Smooth muscle cell (in vitro differentiated cells): ENCODE measurements around the gene KISS1R. TPM values are rescaled to one million over a fixed set of nuclear protein-coding genes. Genes with fewer than 3 reads are reported as not detected.

Source experiments
- DNase-seq: peaks from one replicate; lab custom pipeline; 2025; ENCODE audit not compliant: unreplicated experiment; lab: John Stamatoyannopoulos, UW
- H2AFZ ChIP-seq: fragments of 200-600 bp; sonication (generic); 2 replicates; pipeline ENCODE4 v1.6.0; 2016; ENCODE audit warnings: antibody characterized with exemption, low read depth, mild to moderate bottlenecking
- H3F3A ChIP-seq: fragments of 200-600 bp; sonication (generic); 2 replicates; pipeline ENCODE4 v1.6.0; 2017; ENCODE audit warnings: antibody characterized with exemption, low read depth
- H3K27ac ChIP-seq: fragments of 200-600 bp; sonication (generic); 2 replicates; pipeline ENCODE4 v1.5.1; 2016; ENCODE audit warnings: low read depth, mild to moderate bottlenecking
- H3K27me3 ChIP-seq: fragments of 200-600 bp; sonication (generic); 2 replicates; pipeline ENCODE4 v1.6.1; 2016; ENCODE audit warnings: low read depth, mild to moderate bottlenecking
- H3K36me3 ChIP-seq: fragments of 200-600 bp; sonication (generic); 2 replicates; pipeline ENCODE4 v1.5.1; 2016; ENCODE audit warnings: low read depth
- H3K4me1 ChIP-seq: fragments of 200-600 bp; sonication (generic); 2 replicates; pipeline ENCODE4 v1.5.1; 2016; ENCODE audit warnings: low read depth
- H3K4me2 ChIP-seq: fragments of 200-600 bp; sonication (generic); 2 replicates; pipeline ENCODE4 v1.6.0; 2016; ENCODE audit warnings: mild to moderate bottlenecking
- H3K4me3 ChIP-seq: fragments of 200-600 bp; sonication (generic); 2 replicates; pipeline ENCODE4 v1.5.1; 2016; ENCODE audit warnings: mild to moderate bottlenecking
- H3K79me2 ChIP-seq: fragments of 200-600 bp; sonication (generic); 2 replicates; pipeline ENCODE4 v1.6.0; 2016; ENCODE audit warnings: low read depth, mild to moderate bottlenecking
- H3K9ac ChIP-seq: fragments of 200-600 bp; sonication (generic); 2 replicates; pipeline ENCODE4 v1.6.0; 2016; ENCODE audit warnings: low read depth
- H3K9me3 ChIP-seq: fragments of 200-600 bp; sonication (generic); replicated peaks from 2 replicates; pipeline ENCODE4 v1.5.1; 2016; ENCODE audit warnings: low read depth
- H4K20me1 ChIP-seq: fragments of 200-600 bp; sonication (generic); 2 replicates; pipeline ENCODE4 v1.6.0; 2016; ENCODE audit warnings: low read depth
- WGBS: methylation state at CpG from one replicate; pipeline ENCODE4 v1.1.7; 2016; ENCODE audit warnings: low lambda C conversion rate; 5-methylcytosine and 5-hydroxymethylcytosine counted together
- polyA plus RNA-seq: library from polyadenylated mRNA; unstranded; fragments of >200 nt; fragmentation: Nextera tagmentation; extraction: Ambion mirVana; gene quantifications from 2 replicates; pipeline ENCODE4 v1.2.1, GENCODE V29; 2016
- total RNA-seq: library from RNA; depleted of rRNA; stranded (reverse); fragments of >200 nt; gene quantifications from 2 replicates; pipeline ENCODE4 v1.2.3, GENCODE V29; 2014
- TF ChIP-seq, protein P1 (sequence below): fragments of 200-600 bp; sonication (generic); IDR thresholded peaks from 2 replicates; pipeline ENCODE4 v1.5.1; 2017; ENCODE audit warnings: borderline replicate concordance, mild to moderate bottlenecking, antibody characterized with exemption; ENCODE audit not compliant: insufficient read depth, poor library complexity, severe bottlenecking

The KISS1R gene
- total and polyA plus RNA-seq, 2 experiments from 2014 or later, result 0.61 TPM; not detected in 1

- Histone ChIP-seq H4K20me1 (peaks cover 47% of the 10 kb centered on the region), H3K4me2 (peak overlapping the region; percentile 85), H3K27ac (peak overlapping the region; percentile 95), H3K4me3 (peak overlapping the region; percentile 42), H2AFZ (no peak overlapping the region), H3K36me3 (no peaks in the 10 kb centered on the region), H3F3A (peaks cover 46% of the 10 kb centered on the region), H3K4me1 (peaks cover 51% of the 10 kb centered on the region), H3K27me3 (no peaks in the 10 kb centered on the region), H3K9me3 (no peaks in the 10 kb centered on the region), H3K9ac (peak overlapping the region; percentile 67), H3K79me2 (peaks cover 74% of the 10 kb centered on the region)
- TF ChIP-seq, protein P1, sequence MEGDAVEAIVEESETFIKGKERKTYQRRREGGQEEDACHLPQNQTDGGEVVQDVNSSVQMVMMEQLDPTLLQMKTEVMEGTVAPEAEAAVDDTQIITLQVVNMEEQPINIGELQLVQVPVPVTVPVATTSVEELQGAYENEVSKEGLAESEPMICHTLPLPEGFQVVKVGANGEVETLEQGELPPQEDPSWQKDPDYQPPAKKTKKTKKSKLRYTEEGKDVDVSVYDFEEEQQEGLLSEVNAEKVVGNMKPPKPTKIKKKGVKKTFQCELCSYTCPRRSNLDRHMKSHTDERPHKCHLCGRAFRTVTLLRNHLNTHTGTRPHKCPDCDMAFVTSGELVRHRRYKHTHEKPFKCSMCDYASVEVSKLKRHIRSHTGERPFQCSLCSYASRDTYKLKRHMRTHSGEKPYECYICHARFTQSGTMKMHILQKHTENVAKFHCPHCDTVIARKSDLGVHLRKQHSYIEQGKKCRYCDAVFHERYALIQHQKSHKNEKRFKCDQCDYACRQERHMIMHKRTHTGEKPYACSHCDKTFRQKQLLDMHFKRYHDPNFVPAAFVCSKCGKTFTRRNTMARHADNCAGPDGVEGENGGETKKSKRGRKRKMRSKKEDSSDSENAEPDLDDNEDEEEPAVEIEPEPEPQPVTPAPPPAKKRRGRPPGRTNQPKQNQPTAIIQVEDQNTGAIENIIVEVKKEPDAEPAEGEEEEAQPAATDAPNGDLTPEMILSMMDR, result no peak
- DNase-seq, result no peak
- WGBS, result 6% methylated on average over 16 of the region's 21 CpGs
Observed at GRCh38 chr19:952680-953444, 35.7 kb downstream of the KISS1R start.

DNA sequence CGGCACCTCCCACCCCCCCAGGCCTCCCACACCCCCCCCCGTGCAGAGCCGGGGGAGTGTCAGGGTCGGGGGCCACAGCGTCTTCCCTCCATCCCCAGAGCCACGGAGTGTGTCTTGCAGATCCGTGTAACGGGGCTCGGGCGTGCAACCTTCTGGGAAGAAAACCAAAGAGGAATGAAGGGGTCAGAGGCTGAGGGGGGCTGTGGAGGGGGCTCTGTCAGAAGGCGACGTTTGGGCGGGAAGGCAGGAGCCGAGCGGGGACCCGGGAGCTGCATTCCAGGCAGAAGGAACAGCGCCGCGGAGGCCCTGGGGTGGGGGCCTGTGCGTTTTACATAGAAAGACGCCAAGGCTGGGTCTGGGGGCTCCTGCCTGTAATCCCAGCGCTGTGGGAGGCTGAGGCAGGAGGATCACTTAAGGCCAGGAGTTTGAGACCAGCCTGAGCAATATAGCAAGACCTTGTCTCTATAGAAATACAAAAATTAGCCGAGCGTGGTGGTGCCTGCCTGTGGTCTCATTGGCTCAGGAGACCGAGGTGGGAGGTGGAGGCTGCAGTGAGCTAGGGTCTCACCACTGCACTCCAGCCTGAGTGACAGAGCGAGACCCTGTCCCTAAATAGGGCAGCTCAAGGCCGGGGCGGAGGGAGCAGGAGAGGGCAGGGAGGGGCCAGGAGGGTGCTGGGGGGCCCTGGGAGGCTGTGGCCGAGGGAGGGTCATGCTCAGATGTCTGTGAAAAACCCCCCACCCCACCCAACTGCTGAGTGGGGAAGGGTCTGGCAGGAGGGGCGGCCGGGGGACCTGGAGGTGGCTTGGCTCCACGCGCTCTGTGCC is 36.5 kb downstream of the KISS1R start:
- Histone ChIP-seq H3K9me3 (no peaks in the 10 kb centered on the region), H2AFZ (no peak overlapping the region), H3K4me1 (peaks cover 51% of the 10 kb centered on the region), H3K9ac (peak overlapping the region; percentile 67), H3K4me2 (peak overlapping the region; percentile 85), H3K27ac (peak overlapping the region; percentile 95), H3K36me3 (no peaks in the 10 kb centered on the region), H4K20me1 (peaks cover 39% of the 10 kb centered on the region), H3K79me2 (peaks cover 74% of the 10 kb centered on the region), H3K27me3 (no peaks in the 10 kb centered on the region), H3K4me3 (peak overlapping the region; percentile 42), H3F3A (peaks cover 46% of the 10 kb centered on the region)
- TF ChIP-seq, protein P1, result no peak
- WGBS, result 17% methylated on average over 24 of the region's 33 CpGs
- DNase-seq, result no peak

- peak overlapping the region; percentile 95 for H3K27ac ChIP-seq
- no peak overlapping the region for H3K4me3 ChIP-seq
- H3K9me3 ChIP-seq, result no peaks in the 10 kb centered on the region
- H3K79me2 ChIP-seq, result peaks cover 72% of the 10 kb centered on the region
- H3K4me2 ChIP-seq, result peak overlapping the region; percentile 85
- H3K9ac ChIP-seq, result no peak overlapping the region
- no peak for DNase-seq
- H3K27me3 ChIP-seq, result no peaks in the 10 kb centered on the region
- peaks cover 39% of the 10 kb centered on the region for H4K20me1 ChIP-seq
- TF ChIP-seq, protein P1, result no peak
- 37% methylated on average over 11 of the region's 14 CpGs for WGBS
- H3K36me3 ChIP-seq, result no peaks in the 10 kb centered on the region
- H3K4me1 ChIP-seq, result peaks cover 51% of the 10 kb centered on the region
- peaks cover 46% of the 10 kb centered on the region for H3F3A ChIP-seq
- no peak overlapping the region for H2AFZ ChIP-seq
Observed at GRCh38 chr19:954272-954671, 37.1 kb downstream of the KISS1R start.
